K562 (cell line): ENCODE results near the gene PSMD10. TPM values are rescaled to one million over a fixed set of nuclear protein-coding genes. Genes with fewer than 3 reads are reported as not detected.

Source experiments
- ATAC-seq: fragments of 200-7000 bp; cut with Tn5 transposase; 3 replicates; pipeline ENCODE4 v1.9.1; 2020; ENCODE audit warnings: moderate library complexity
- BruUV-seq: library from RNA; stranded (reverse); fragments of 400-500 nt; replicated peaks from 2 replicates; lab custom pipeline; 2021; lab: Mats Ljungman, UMichigan
- CTCF ChIA-PET: fragments of 300-600 bp; formaldehyde crosslinking; extraction: SDS; loops from one replicate; lab custom pipeline; 2021; ENCODE audit warnings: low intra/inter-chr PET ratio; lab: Yijun Ruan, JAX
- POLR2A ChIA-PET: fragments of 300-600, 350-650 bp; sonication (Branson Sonifier 250); formaldehyde crosslinking; extraction: SDS; loops from one replicate; lab custom pipeline; 2021; ENCODE audit warnings: antibody characterized with exemption, inconsistent platforms; lab: Yijun Ruan, JAX
- DNase-seq, 4 experiments: peaks; one replicate each; pipeline versions ENCODE4 v3.0.0 to v3.0.0-alpha.2; 2011 to 2018; ENCODE audit warnings: low spot score in 3 of 4, mixed read lengths in 3 of 4; ENCODE audit errors: extremely low read depth in 1 of 4
- FAIRE-seq: peaks from 2 replicates; lab custom pipeline; 2011; peaks lifted over from hg19 to GRCh38; lab: Jason Lieb, UNC
- H2AFZ ChIP-seq: 2 replicates; pipeline ENCODE4 v1.6.0; 2011; ENCODE audit warnings: low read depth, low read length, control low read depth, inconsistent platforms
- H3K27ac ChIP-seq: fragments of 200-600 bp; 3 replicates; pipeline ENCODE4 v1.8.0; 2011; ENCODE audit warnings: low read depth, mild to moderate bottlenecking, control low read depth, inconsistent platforms, low read length, moderate library complexity, mixed read lengths; ENCODE audit errors: extremely low read depth
- H3K27me3 ChIP-seq, 2 experiments: fragments of 300-600 bp in 1 of 2; 2 replicates in 1 of 2; 3 replicates in 1 of 2; pipeline versions ENCODE4 v1.6.0 to v1.8.0; 2011; ENCODE audit warnings: inconsistent platforms in 2 of 2, low read length in 2 of 2, mild to moderate bottlenecking in 1 of 2, mixed read lengths in 1 of 2, moderate library complexity in 1 of 2; ENCODE audit not compliant: control insufficient read depth in 2 of 2, insufficient read depth in 2 of 2
- H3K36me3 ChIP-seq: fragments of 300-600 bp; 3 replicates; pipeline ENCODE4 v1.8.0; 2011; ENCODE audit warnings: mild to moderate bottlenecking, low read length, inconsistent platforms; ENCODE audit not compliant: control insufficient read depth, insufficient read depth
- H3K4me1 ChIP-seq, 2 experiments: fragments of 200-600 bp in 1 of 2; replicated peaks in 1 of 2; 2 replicates in 1 of 2; 3 replicates in 1 of 2; pipeline versions ENCODE4 v1.5.1 to v1.8.0; 2011; ENCODE audit warnings: inconsistent platforms in 2 of 2, low read length in 2 of 2, mild to moderate bottlenecking in 1 of 2, mixed read lengths in 1 of 2, moderate library complexity in 1 of 2; ENCODE audit not compliant: control insufficient read depth in 2 of 2, insufficient read depth in 2 of 2
- H3K4me2 ChIP-seq: 2 replicates; pipeline ENCODE4 v1.6.1; 2011; ENCODE audit warnings: low read length, control low read depth, inconsistent platforms, mixed read lengths; ENCODE audit not compliant: insufficient read depth
- H3K4me3 ChIP-seq: fragments of 200-600 bp; sonication (generic), shearing (Covaris generic); 2 replicates; pipeline ENCODE4 v1.5.1; 2016; ENCODE audit warnings: control low read depth, inconsistent platforms
- H3K79me2 ChIP-seq: fragments of 200-600 bp; 3 replicates; pipeline ENCODE4 v1.8.0; 2011; ENCODE audit warnings: low read length, inconsistent platforms; ENCODE audit not compliant: control insufficient read depth, insufficient read depth
- H3K9ac ChIP-seq, 2 experiments: 2 replicates each; pipeline versions ENCODE4 v1.6.0 to v1.6.1; 2011; ENCODE audit warnings: low read depth in 2 of 2, low read length in 2 of 2, control low read depth in 1 of 2, inconsistent platforms in 1 of 2, mild to moderate bottlenecking in 1 of 2, mixed read lengths in 1 of 2; ENCODE audit not compliant: insufficient read depth in 1 of 2
- H3K9me1 ChIP-seq: one replicate; pipeline ENCODE4 v1.6.0; 2011; ENCODE audit warnings: inconsistent platforms, mild to moderate bottlenecking, low read length, moderate library complexity; ENCODE audit not compliant: control insufficient read depth, insufficient read depth
- H3K9me3 ChIP-seq: replicated peaks from 2 replicates; pipeline ENCODE4 v1.5.1; 2011; ENCODE audit warnings: low read depth, low read length, inconsistent platforms; ENCODE audit not compliant: control insufficient read depth, insufficient read depth
- H4K20me1 ChIP-seq: replicated peaks from 2 replicates; pipeline ENCODE4 v1.6.1; 2011; ENCODE audit warnings: low read length, inconsistent platforms, mixed read lengths; ENCODE audit not compliant: control insufficient read depth, insufficient read depth
- ASH1L ChIP-seq: fragments of 450-650 bp; IDR thresholded peaks from 2 replicates; pipeline ENCODE4 v1.6.1; 2018; ENCODE audit warnings: borderline replicate concordance, mild to moderate bottlenecking, low read depth; ENCODE audit not compliant: partially characterized antibody
- CREB1 ChIP-seq, 2 experiments: sonication (generic) in 1 of 2; formaldehyde crosslinking in 1 of 2; IDR thresholded peaks; 2 replicates each; pipeline versions ENCODE4 v1.6.1 to v1.8.0; 2012 to 2022; ENCODE audit warnings: inconsistent platforms in 1 of 2, mild to moderate bottlenecking in 1 of 2, missing genetic modification reagents in 1 of 2, moderate library complexity in 1 of 2
- DPF2 ChIP-seq: fragments of 450-650 bp; IDR thresholded peaks from 2 replicates; pipeline ENCODE4 v1.6.1; 2016
- EP400 ChIP-seq: fragments of 450-650 bp; IDR thresholded peaks from 2 replicates; pipeline ENCODE4 v1.6.1; 2017; ENCODE audit warnings: antibody characterized with exemption, mild to moderate bottlenecking, moderate library complexity
- FIP1L1 ChIP-seq: fragments of 200-400 bp; formaldehyde crosslinking; IDR thresholded peaks from 2 replicates; pipeline ENCODE4 v1.6.1; 2018; ENCODE audit warnings: mild to moderate bottlenecking, low read depth, low read length; ENCODE audit not compliant: poor library complexity, severe bottlenecking
- GTF2E2 ChIP-seq: fragments of 200-800 bp; sonication (Bioruptor generic); IDR thresholded peaks from 2 replicates; pipeline ENCODE4 v1.6.1; 2016; ENCODE audit warnings: missing genetic modification characterization, missing compliant biosample characterization
- IRF2 ChIP-seq: sonication (generic); formaldehyde crosslinking; IDR thresholded peaks from 2 replicates; pipeline ENCODE4 v1.8.1; 2022; ENCODE audit warnings: mild to moderate bottlenecking, missing genetic modification reagents
- KLF1 ChIP-seq: fragments of 450-650 bp; IDR thresholded peaks from 2 replicates; pipeline ENCODE4 v1.6.1; 2016; ENCODE audit warnings: missing genetic modification characterization, missing compliant biosample characterization
- NBN ChIP-seq: fragments of 450-650 bp; IDR thresholded peaks from 2 replicates; pipeline ENCODE4 v1.6.1; 2016; ENCODE audit warnings: low read depth, mild to moderate bottlenecking
- NFIC ChIP-seq: fragments of 450-650 bp; IDR thresholded peaks from 2 replicates; pipeline ENCODE4 v1.6.1; 2017; ENCODE audit warnings: mild to moderate bottlenecking, inconsistent platforms
- RBM34 ChIP-seq: fragments of 200-400 bp; formaldehyde crosslinking; IDR thresholded peaks from 2 replicates; pipeline ENCODE4 v1.6.1; 2018; ENCODE audit warnings: low read length, borderline replicate concordance; ENCODE audit not compliant: insufficient read depth
- RUNX1 ChIP-seq: sonication (generic); IDR thresholded peaks from 2 replicates; pipeline ENCODE4 v1.6.1; 2016; ENCODE audit warnings: antibody characterized with exemption, low read depth
- U2AF2 ChIP-seq: fragments of 200-400 bp; formaldehyde crosslinking; optimal IDR thresholded peaks from 2 replicates; pipeline ENCODE3; 2017; ENCODE audit warnings: low read depth, mild to moderate bottlenecking, low read length
- ZC3H4 ChIP-seq: sonication (generic); formaldehyde crosslinking; IDR thresholded peaks from 2 replicates; pipeline ENCODE4 v1.9.0; 2021; ENCODE audit warnings: missing genetic modification reagents, borderline replicate concordance
- ZZZ3 ChIP-seq: fragments of 450-650 bp; IDR thresholded peaks from 2 replicates; pipeline ENCODE4 v1.6.1; 2016; ENCODE audit warnings: antibody characterized with exemption, mild to moderate bottlenecking, moderate library complexity
- WGBS: fragments of 100-300 bp; shearing (Covaris generic); methylation state at CpG from one replicate; pipeline ENCODE4 v1.1.6; 2016; ENCODE audit warnings: low coverage, mixed read lengths; ENCODE audit not compliant: insufficient coverage; ENCODE audit errors: missing lambda C conversion rate; 5-methylcytosine and 5-hydroxymethylcytosine counted together
- in situ Hi-C: fragments of 300-500 bp; cut with MboI; formaldehyde crosslinking; loops from 4 replicates; pipeline ENCODE4 v1.15.0; 2018; ENCODE audit warnings: inconsistent platforms, mixed read lengths
- intact Hi-C: fragments of 100-400 bp; cut with micrococcal nuclease; formaldehyde crosslinking; loops from 2 replicates; pipeline ENCODE4 v1.14.2; 2022
- polyA plus RNA-seq, 8 experiments: library from polyadenylated mRNA; depleted of rRNA in 4 of 8; stranded (reverse) in 5 of 8; unstranded in 3 of 8; fragments of >200 nt; fragmentation: Nextera tagmentation in 2 of 8; fragmentation: Illumina TruSeq in 1 of 8; extraction: Ambion mirVana in 2 of 8; extraction: Trizol in 1 of 8; gene quantifications; 2 replicates each; pipeline versions ENCODE4 v1.2.1 to v1.2.3, GENCODE V29; 2011 to 2014; ENCODE audit warnings: inconsistent platforms in 1 of 8, missing spikeins in 1 of 8
- total RNA-seq, 7 experiments: library from RNA; depleted of rRNA in 6 of 7; stranded (reverse); fragments of >200 nt in 6 of 7; fragmentation: Illumina TruSeq in 2 of 7; extraction: Trizol in 2 of 7; gene quantifications; 2 replicates each; pipeline versions ENCODE4 v1.2.1 to v1.2.3, GENCODE V29; 2011 to 2021; ENCODE audit warnings: low replicate concordance in 1 of 7

The PSMD10 gene
- total and polyA plus RNA-seq, 9 of the 15 experiments (the other 6 are each of a cell fraction or from before 2014, with no cell fraction given) = 47.8 to 163 (median 70.4) TPM

- CTCF ChIA-PET = no interaction called here
- no peak for FAIRE-seq
- no TSS peak for BruUV-seq
Observed at GRCh38 chrX:108122748-108123147, 31.4 kb upstream of the PSMD10 start.

GRCh38 chrX:108121291-108121690 lies 29.9 kb upstream of the PSMD10 start:
- in situ Hi-C loops = no loop called here
- no peak overlapping the region for H2AFZ ChIP-seq
- ChIA-PET POLR2A (interaction anchor here (0.8 kb wide), 1 partner anchor 10 kb away, joined by 3 read pairs; no protein-coding TSS in a partner anchor), CTCF (no interaction called here)
- 10% methylated on average over 3 of the region's 3 CpGs for WGBS
- BruUV-seq = no TSS peak
- no peak for ATAC-seq
- H3K27ac ChIP-seq = no peak overlapping the region
- no peak overlapping the region for H3K4me3 ChIP-seq
- DNase-seq = no peak
- no peaks in the 10 kb centered on the region for H3K9me1 ChIP-seq
- H3K27me3 ChIP-seq = no peaks in the 10 kb centered on the region
- H3K79me2 ChIP-seq = no peaks in the 10 kb centered on the region
- no peaks in the 10 kb centered on the region for H3K36me3 ChIP-seq
- H4K20me1 ChIP-seq = no peaks in the 10 kb centered on the region; the same call in 1 of the 2 replicates
- no peaks in the 10 kb centered on the region for H3K9me3 ChIP-seq
- no peak for FAIRE-seq
- H3K9ac ChIP-seq = no peak overlapping the region
- intact Hi-C loops = no loop called here
- no peaks in the 10 kb centered on the region; a peak in 1 of 5 replicates for H3K4me1 ChIP-seq
- no peak overlapping the region for H3K4me2 ChIP-seq
- no peak for TF ChIP-seq ZZZ3
- TF ChIP-seq ASH1L = no peak
- TF ChIP-seq ZC3H4 (CRISPR knock-in tag) = no peak
- no peak for TF ChIP-seq IRF2
- TF ChIP-seq RBM34 = no peak
- no peak for TF ChIP-seq NFIC
- TF ChIP-seq U2AF2 = no peak
- no peak for TF ChIP-seq RUNX1
- TF ChIP-seq DPF2 = no peak
- TF ChIP-seq EP400 = no peak
- TF ChIP-seq KLF1 (tag) = no peak

More at GRCh38 chrX:108122748-108123147, 31.4 kb upstream of the PSMD10 start:
- Histone ChIP-seq H3K4me1 (no peaks in the 10 kb centered on the region; a peak in 1 of 5 replicates), H3K27ac (no peak overlapping the region), H4K20me1 (no peaks in the 10 kb centered on the region; the same call in 1 of the 2 replicates), H3K4me3 (no peak overlapping the region), H3K36me3 (no peaks in the 10 kb centered on the region)
- WGBS = 57% methylated on average over 2 of the region's 2 CpGs
- in situ Hi-C loops = no loop called here
- POLR2A ChIA-PET = interaction anchor here (0.9 to 1.8 kb wide), 3 partner anchors 11 to 32 kb away, joined by 4 to 8 read pairs (median 6); partner anchors contain the start of genes ATG4A and PSMD10
- TF ChIP-seq NBN = no peak
- TF ChIP-seq FIP1L1 = no peak
- no peak for TF ChIP-seq CREB1 (IDR thresholded peaks at IDR 0.05)
- no peak for TF ChIP-seq CREB1 (CRISPR knock-in tag; IDR thresholded peaks at IDR 0.05)
- TF ChIP-seq GTF2E2 (tag) = no peak
- TF ChIP-seq, all 486 proteins: peak for 0
- intact Hi-C loops = no loop called here
- no peak for DNase-seq
- no peak for ATAC-seq
- Histone ChIP-seq H3K79me2 (no peaks in the 10 kb centered on the region), H3K9me1 (no peaks in the 10 kb centered on the region), H2AFZ (no peak overlapping the region), H3K9ac (no peak overlapping the region), H3K4me2 (no peak overlapping the region), H3K27me3 (no peaks in the 10 kb centered on the region), H3K9me3 (no peaks in the 10 kb centered on the region)
